ENCODE measurements around the gene HDAC7.
"Not testable (repeated sequence)": the region's sequence is repeated elsewhere in the genome, so short reads cannot be mapped to it uniquely, and the experiment has no call there.

HDAC7 gene

GRCh38 chr12:47845081-47845480 is 25.4 kb upstream of the HDAC7 start:
- TF ChIP-seq LEF1 (IDR thresholded peaks at IDR 0.05; ENCODE audit: borderline replicate concordance) (no peak), L3MBTL2 (conservative IDR thresholded peaks at IDR 0.05) (no peak), FOXK2 (IDR thresholded peaks at IDR 0.05) (no peak), SP1 (IDR thresholded peaks at IDR 0.05) (no peak), SUZ12 (IDR thresholded peaks at IDR 0.05) (no peak), TARDBP (IDR thresholded peaks at IDR 0.05) (no peak), FOXM1 (IDR thresholded peaks at IDR 0.05; ENCODE audit: borderline replicate concordance) (no peak), CTBP1 (IDR thresholded peaks at IDR 0.05; ENCODE audit: borderline replicate concordance) (no peak), BHLHE40 (IDR thresholded peaks at IDR 0.05; ENCODE audit: borderline replicate concordance) (no peak), ARNT (IDR thresholded peaks at IDR 0.05) (no peak), HDGF (IDR thresholded peaks at IDR 0.05; ENCODE audit: borderline replicate concordance) (no peak), PKNOX1 (IDR thresholded peaks at IDR 0.05) (no peak), ZNF384 (IDR thresholded peaks at IDR 0.05) (no peak), FOXA1 (IDR thresholded peaks at IDR 0.05) (no peak), NFRKB (IDR thresholded peaks at IDR 0.05) (no peak), ELF4 (IDR thresholded peaks at IDR 0.05) (no peak)
- ChIA-PET CTCF (no interaction called here), POLR2A (no interaction called here)
- no peak for DNase-seq (ENCODE audit: extremely low spot score)

GRCh38 chr12:47844264-47845019 is 24.7 kb upstream of the HDAC7 start:
- ChIA-PET CTCF (no interaction called here), POLR2A (no interaction called here)
- TF ChIP-seq SP1 (IDR thresholded peaks at IDR 0.05): no peak
- TF ChIP-seq PKNOX1 (IDR thresholded peaks at IDR 0.05): no peak
- no peak for TF ChIP-seq HDGF (IDR thresholded peaks at IDR 0.05; ENCODE audit: borderline replicate concordance)
- no peak for TF ChIP-seq TARDBP (IDR thresholded peaks at IDR 0.05)
- no peak for TF ChIP-seq L3MBTL2 (conservative IDR thresholded peaks at IDR 0.05)
- no peak for TF ChIP-seq LEF1 (IDR thresholded peaks at IDR 0.05; ENCODE audit: borderline replicate concordance)
- DNase-seq (ENCODE audit: extremely low spot score): no peak

DNA sequence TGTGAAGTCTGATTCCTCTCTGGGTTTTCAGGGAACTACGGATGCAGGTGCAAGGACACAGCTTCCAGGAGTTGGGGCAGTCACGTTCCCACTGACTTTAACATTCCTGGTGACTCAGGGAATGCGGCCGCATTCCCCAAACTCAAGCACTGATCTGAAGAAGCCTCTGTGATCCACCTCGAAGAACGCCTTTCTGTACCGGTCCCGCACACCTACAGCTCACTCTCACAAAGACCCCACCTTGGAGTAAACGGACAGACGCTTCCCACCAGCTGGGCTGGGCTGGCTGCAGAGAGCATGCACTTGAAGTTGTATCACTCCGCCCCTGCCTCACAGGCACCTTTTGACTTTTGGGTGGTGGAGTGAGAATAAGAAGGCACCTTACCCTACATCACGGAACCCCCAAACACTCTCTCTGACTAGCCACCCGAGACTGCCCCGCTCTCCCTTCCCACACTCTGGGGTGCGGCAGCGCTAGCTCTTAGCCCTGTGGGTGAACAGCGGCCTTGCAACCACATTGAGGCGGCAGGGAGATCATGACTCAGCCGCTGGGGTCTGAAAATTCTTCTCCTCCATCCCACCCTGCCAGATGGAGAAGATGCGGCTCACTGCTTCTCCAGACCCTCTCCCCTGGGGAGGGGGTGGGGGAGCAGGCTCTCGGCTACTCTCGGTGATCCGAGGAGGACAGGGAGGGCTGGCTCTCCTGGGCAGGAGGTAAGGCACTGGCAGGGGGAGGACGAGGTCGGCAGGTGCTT is 23.7 kb upstream of the HDAC7 start:
- TF ChIP-seq ELF4 (IDR thresholded peaks at IDR 0.05): no peak
- TF ChIP-seq ZNF384 (IDR thresholded peaks at IDR 0.05): no peak
- TF ChIP-seq L3MBTL2 (conservative IDR thresholded peaks at IDR 0.05): no peak
- no peak for TF ChIP-seq BHLHE40 (IDR thresholded peaks at IDR 0.05; ENCODE audit: borderline replicate concordance)
- no peak for TF ChIP-seq TARDBP (IDR thresholded peaks at IDR 0.05)
- TF ChIP-seq PKNOX1 (IDR thresholded peaks at IDR 0.05): no peak
- no peak for TF ChIP-seq SP1 (IDR thresholded peaks at IDR 0.05)
- no peak for TF ChIP-seq ARNT (IDR thresholded peaks at IDR 0.05)
- TF ChIP-seq FOXA1 (IDR thresholded peaks at IDR 0.05): no peak
- no peak for TF ChIP-seq FOXM1 (IDR thresholded peaks at IDR 0.05; ENCODE audit: borderline replicate concordance)
- TF ChIP-seq FOXK2 (IDR thresholded peaks at IDR 0.05): no peak
- TF ChIP-seq CTBP1 (IDR thresholded peaks at IDR 0.05; ENCODE audit: borderline replicate concordance): no peak
- no peak for TF ChIP-seq HDGF (IDR thresholded peaks at IDR 0.05; ENCODE audit: borderline replicate concordance)
- TF ChIP-seq NFRKB (IDR thresholded peaks at IDR 0.05): no peak
- TF ChIP-seq LEF1 (IDR thresholded peaks at IDR 0.05; ENCODE audit: borderline replicate concordance): no peak
- TF ChIP-seq SUZ12 (IDR thresholded peaks at IDR 0.05): no peak
- no peak for DNase-seq (ENCODE audit: extremely low spot score)
- ChIA-PET CTCF (interaction anchor here (0.6 kb wide), 1 partner anchor 21 kb away, joined by 3 read pairs; no protein-coding TSS in a partner anchor), POLR2A (interaction anchor here (0.9 kb wide), 1 partner anchor 62 kb away, joined by 3 read pairs; no protein-coding TSS in a partner anchor)

DNA sequence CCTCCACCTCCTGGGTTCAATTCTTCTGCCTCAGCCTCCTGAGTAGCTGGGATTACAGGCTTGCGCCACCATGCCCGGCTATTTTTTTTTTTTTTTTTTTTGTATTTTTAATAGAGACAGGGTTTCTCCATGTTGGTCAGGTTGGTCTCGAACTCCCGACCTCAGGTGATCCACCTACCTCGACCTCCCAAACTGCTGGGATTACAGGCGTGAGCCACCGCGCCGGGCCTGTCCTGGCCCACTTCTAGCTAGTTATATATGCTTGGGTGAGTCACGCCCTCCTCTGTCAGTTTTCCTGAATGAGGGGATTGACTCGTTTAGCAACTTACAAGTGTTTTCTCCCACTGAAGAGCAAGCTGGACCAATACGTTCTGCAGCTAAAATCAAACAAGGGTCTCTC is 22.8 kb upstream of the HDAC7 start:
- POLR2A ChIA-PET: interaction anchor here (0.9 to 1.4 kb wide), 2 partner anchors 29 to 63 kb away, joined by 3 to 4 read pairs; no protein-coding TSS in a partner anchor
- DNase-seq (ENCODE audit: extremely low spot score): not testable (repeated sequence)
- CTCF ChIA-PET: interaction anchor here (1.0 kb wide), 1 partner anchor 36 kb away, joined by 4 read pairs; no protein-coding TSS in a partner anchor

GRCh38 chr12:47841910-47842309 is 22.2 kb upstream of the HDAC7 start:
- POLR2A ChIA-PET: interaction anchor here (1.4 kb wide), 1 partner anchor 29 kb away, joined by 4 read pairs; no protein-coding TSS in a partner anchor
- TF ChIP-seq PKNOX1 (IDR thresholded peaks at IDR 0.05) (no peak), L3MBTL2 (conservative IDR thresholded peaks at IDR 0.05) (no peak), ARNT (IDR thresholded peaks at IDR 0.05) (no peak), SUZ12 (IDR thresholded peaks at IDR 0.05) (no peak), HDGF (IDR thresholded peaks at IDR 0.05; ENCODE audit: borderline replicate concordance) (no peak), ELF4 (IDR thresholded peaks at IDR 0.05) (no peak), FOXA1 (IDR thresholded peaks at IDR 0.05) (no peak)
- CTCF ChIA-PET: interaction anchor here (0.9 to 1.8 kb wide), 3 partner anchors 35 to 99 kb away, joined by 3 to 9 read pairs (median 4); no protein-coding TSS in a partner anchor

More at GRCh38 chr12:47841910-47842309, 22.2 kb upstream of the HDAC7 start:
- no peak for DNase-seq (ENCODE audit: extremely low spot score)
